HepG2 (cell line): Measurements from ENCODE around the gene GJE1. TPM values are rescaled to one million over a fixed set of nuclear protein-coding genes. Genes with fewer than 3 reads are reported as not detected.

Source experiments
- ARNTL ChIP-seq: sonication (generic); formaldehyde crosslinking; IDR thresholded peaks from 2 replicates; pipeline ENCODE4 v1.4.0; 2020; ENCODE audit warnings: mild to moderate bottlenecking, missing genetic modification reagents
- CENPX ChIP-seq: sonication (generic); formaldehyde crosslinking; IDR thresholded peaks from 2 replicates; pipeline ENCODE4 v1.9.0; 2021; ENCODE audit warnings: mild to moderate bottlenecking, missing genetic modification reagents, moderate library complexity
- FOSL1 ChIP-seq: sonication (generic); formaldehyde crosslinking; IDR thresholded peaks from 2 replicates; pipeline ENCODE4 v1.9.0; 2021; ENCODE audit warnings: missing genetic modification reagents, borderline replicate concordance
- FOXA3 ChIP-seq: IDR thresholded peaks from 2 replicates; pipeline ENCODE4 v1.6.1; 2016; ENCODE audit warnings: missing genetic modification reagents, missing compliant biosample characterization
- FOXC1 ChIP-seq: sonication (generic); formaldehyde crosslinking; IDR thresholded peaks from 2 replicates; pipeline ENCODE4 v1.8.0; 2022; ENCODE audit warnings: mild to moderate bottlenecking, missing genetic modification reagents, borderline replicate concordance
- HCFC1 ChIP-seq: fragments of 150-350 bp; IDR thresholded peaks from 2 replicates; pipeline ENCODE4 v1.6.1; 2014; ENCODE audit warnings: low read depth, low read length
- HNF4G ChIP-seq, 2 experiments: sonication (generic) in 1 of 2; formaldehyde crosslinking in 1 of 2; IDR thresholded peaks; 2 replicates each; pipeline versions ENCODE4 v1.4.0 to v1.6.1; 2011 to 2020; ENCODE audit warnings: borderline replicate concordance in 2 of 2, low read depth in 2 of 2, mild to moderate bottlenecking in 2 of 2, low read length in 1 of 2, missing genetic modification reagents in 1 of 2, moderate library complexity in 1 of 2
- IKZF1 ChIP-seq: fragments of 450-650 bp; IDR thresholded peaks from 2 replicates; pipeline ENCODE4 v1.7.1; 2016
- KAT2B ChIP-seq: fragments of 150-350 bp; IDR thresholded peaks from 2 replicates; pipeline ENCODE4 v1.6.1; 2014; ENCODE audit warnings: low read depth, low read length, borderline replicate concordance
- KDM5A ChIP-seq: fragments of 200-600 bp; sonication (generic); IDR thresholded peaks from 2 replicates; pipeline ENCODE4 v1.7.0; 2018; ENCODE audit warnings: antibody characterized with exemption, mild to moderate bottlenecking, low read length, borderline replicate concordance
- SOX13 ChIP-seq, 3 experiments: fragments of 450-650 bp in 1 of 3; sonication (generic) in 1 of 3; formaldehyde crosslinking in 1 of 3; IDR thresholded peaks in 2 of 3; conservative IDR thresholded peaks in 1 of 3; 2 replicates each; pipeline versions ENCODE4 v1.5.0 to v1.6.1; 2016 to 2020; ENCODE audit warnings: antibody characterized with exemption in 1 of 3, mild to moderate bottlenecking in 1 of 3, missing compliant biosample characterization in 1 of 3, missing genetic modification reagents in 1 of 3, moderate library complexity in 1 of 3
- TBP ChIP-seq: sonication (generic); formaldehyde crosslinking; IDR thresholded peaks from 2 replicates; pipeline ENCODE4 v1.5.0; 2020; ENCODE audit warnings: missing genetic modification reagents
- TCF7L2 ChIP-seq: IDR thresholded peaks from 2 replicates; pipeline ENCODE4 v1.6.1; 2011; ENCODE audit warnings: mild to moderate bottlenecking, low read depth, low read length, moderate library complexity
- ZFP37 ChIP-seq: sonication (generic); formaldehyde crosslinking; IDR thresholded peaks from 2 replicates; pipeline ENCODE4 v1.4.0; 2020; ENCODE audit warnings: missing genetic modification reagents, borderline replicate concordance
- ZMYM4 ChIP-seq: sonication (generic); formaldehyde crosslinking; IDR thresholded peaks from 2 replicates; pipeline ENCODE4 v1.8.1; 2023; ENCODE audit warnings: mild to moderate bottlenecking, missing genetic modification reagents
- ZNF224 ChIP-seq: sonication (generic); formaldehyde crosslinking; IDR thresholded peaks from 2 replicates; pipeline ENCODE4 v1.5.0; 2020; ENCODE audit warnings: mild to moderate bottlenecking, missing genetic modification reagents
- ZNF468 ChIP-seq: sonication (generic); formaldehyde crosslinking; IDR thresholded peaks from 2 replicates; pipeline ENCODE4 v1.8.0; 2022; ENCODE audit warnings: mild to moderate bottlenecking, moderate library complexity, missing genetic modification reagents
- ZNF713 ChIP-seq: sonication (generic); formaldehyde crosslinking; IDR thresholded peaks from 2 replicates; pipeline ENCODE4 v1.4.0; 2020; ENCODE audit warnings: mild to moderate bottlenecking, missing genetic modification reagents
- ZNF720 ChIP-seq: sonication (generic); formaldehyde crosslinking; IDR thresholded peaks from 2 replicates; pipeline ENCODE4 v1.4.0; 2020; ENCODE audit warnings: missing genetic modification reagents
- ZNF777 ChIP-seq: sonication (generic); formaldehyde crosslinking; IDR thresholded peaks from 2 replicates; pipeline ENCODE4 v1.4.0; 2020; ENCODE audit warnings: missing genetic modification reagents
- ZSCAN22 ChIP-seq: sonication (generic); formaldehyde crosslinking; IDR thresholded peaks from 2 replicates; pipeline ENCODE4 v1.4.0; 2020; ENCODE audit warnings: mild to moderate bottlenecking, missing genetic modification reagents
- polyA plus RNA-seq, 8 experiments: library from polyadenylated mRNA; depleted of rRNA in 3 of 8; stranded (reverse) in 7 of 8; unstranded in 1 of 8; fragments of >200 nt; fragmentation: Illumina TruSeq in 4 of 8; extraction: Trizol in 4 of 8; gene quantifications; 2 replicates each; pipeline versions ENCODE4 v1.2.1 to v1.2.3, GENCODE V29; 2011 to 2016; ENCODE audit warnings: low read depth in 4 of 8, missing spikeins in 1 of 8, mixed read lengths in 1 of 8; ENCODE audit not compliant: insufficient read depth in 1 of 8
- total RNA-seq, 5 experiments: library from RNA; depleted of rRNA; stranded (reverse); fragments of >200 nt; fragmentation: Illumina TruSeq; extraction: Trizol; gene quantifications; 2 replicates each; pipeline ENCODE4 v1.2.3, GENCODE V29; 2016; ENCODE audit warnings: low read depth in 1 of 5
- TF ChIP-seq, protein P1 (sequence below): sonication (generic); formaldehyde crosslinking; IDR thresholded peaks from 2 replicates; pipeline ENCODE4 v1.4.0; 2020; ENCODE audit warnings: missing genetic modification reagents
- TF ChIP-seq, protein P2 (sequence below): sonication (generic); formaldehyde crosslinking; IDR thresholded peaks from 2 replicates; pipeline ENCODE4 v1.5.0; 2020; ENCODE audit warnings: mild to moderate bottlenecking, missing genetic modification reagents

GJE1 gene
- total and polyA plus RNA-seq, 2 of the 13 experiments (the other 11 are each of a cell fraction or from before 2014, with no cell fraction given), result not detected

DNA sequence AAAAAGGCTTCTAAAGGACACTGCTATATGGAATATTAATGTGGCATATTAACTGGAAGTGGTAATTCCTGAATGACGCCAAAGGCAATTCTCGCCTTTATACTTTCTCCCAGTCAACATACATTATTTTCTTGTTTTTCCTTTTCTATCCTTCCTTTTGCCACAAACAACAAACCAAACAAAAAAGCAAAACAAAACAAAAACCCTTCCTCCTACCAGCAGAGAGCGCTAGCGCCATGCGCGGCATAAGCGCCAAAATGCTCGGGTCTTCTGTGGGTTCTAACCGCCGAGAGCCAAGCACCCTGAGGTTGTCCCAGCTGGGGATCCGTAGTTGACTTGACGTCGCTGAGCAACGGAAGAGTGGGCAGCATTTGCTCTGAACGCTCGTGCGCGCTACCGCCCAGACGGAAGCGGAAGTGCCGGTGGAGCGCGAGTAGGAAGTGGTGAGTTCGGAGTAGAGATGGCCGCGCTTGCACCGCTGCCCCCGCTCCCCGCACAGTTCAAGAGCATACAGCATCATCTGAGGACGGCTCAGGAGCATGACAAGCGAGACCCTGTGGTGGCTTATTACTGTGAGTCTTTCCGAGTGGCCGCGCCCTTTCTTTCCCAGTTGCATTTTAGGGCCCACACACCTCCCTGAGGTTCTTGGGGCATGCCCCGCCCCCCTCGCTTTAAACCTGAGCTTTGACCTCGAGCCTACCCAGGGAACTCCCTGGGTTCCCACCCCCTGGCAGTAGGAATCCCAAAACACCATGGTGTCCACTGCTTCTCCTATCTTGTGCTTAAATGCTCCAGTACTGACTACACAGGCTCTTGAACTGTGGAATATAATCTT lies 14.3 kb downstream of the GJE1 start, which contains the start of the genes NMBR and VTA1 (continued):
- TF ChIP-seq FOXC1 (CRISPR knock-in tag) (peak; percentile 99), HCFC1 (peak; percentile 62), HNF4G (IDR thresholded peaks at IDR 0.05; ENCODE audit: borderline replicate concordance, low read depth, low read length) (peak; percentile 53; the same call in 1 of the 2 replicates), HNF4G (CRISPR knock-in tag; IDR thresholded peaks at IDR 0.05; ENCODE audit: borderline replicate concordance, low read depth) (peak; percentile 92), ZNF468 (CRISPR knock-in tag) (no peak), KDM5A (peak; percentile 94), TCF7L2 (no peak), ZNF713 (CRISPR knock-in tag) (peak; percentile 99), ZNF224 (CRISPR knock-in tag) (peak; percentile 93; the same call in 1 of the 2 replicates), TBP (CRISPR knock-in tag) (no peak), SOX13 (IDR thresholded peaks at IDR 0.05) (peak; percentile 13; the same call in 1 of the 2 replicates), SOX13 (CRISPR knock-in tag; conservative IDR thresholded peaks at IDR 0.05 in 1 of 2, IDR thresholded peaks at IDR 0.05 in 1 of 2) (peak in 1 of 2 experiments; percentile 72; a peak in 2 of 4 replicates), KAT2B (no peak), CENPX (CRISPR knock-in tag) (no peak), IKZF1 (no peak), FOSL1 (no peak), ARNTL (peak; percentile 68; the same call in 1 of the 2 replicates), FOXA3 (CRISPR knock-in tag) (peak; percentile 90), ZFP37 (CRISPR knock-in tag) (peak; percentile 66), ZNF720 (CRISPR knock-in tag) (no peak; the same call in 1 of the 2 replicates), ZNF777 (CRISPR knock-in tag) (peak; percentile 75), ZSCAN22 (no peak), ZMYM4 (CRISPR knock-in tag) (peak; percentile 100)
- TF ChIP-seq, protein P1, sequence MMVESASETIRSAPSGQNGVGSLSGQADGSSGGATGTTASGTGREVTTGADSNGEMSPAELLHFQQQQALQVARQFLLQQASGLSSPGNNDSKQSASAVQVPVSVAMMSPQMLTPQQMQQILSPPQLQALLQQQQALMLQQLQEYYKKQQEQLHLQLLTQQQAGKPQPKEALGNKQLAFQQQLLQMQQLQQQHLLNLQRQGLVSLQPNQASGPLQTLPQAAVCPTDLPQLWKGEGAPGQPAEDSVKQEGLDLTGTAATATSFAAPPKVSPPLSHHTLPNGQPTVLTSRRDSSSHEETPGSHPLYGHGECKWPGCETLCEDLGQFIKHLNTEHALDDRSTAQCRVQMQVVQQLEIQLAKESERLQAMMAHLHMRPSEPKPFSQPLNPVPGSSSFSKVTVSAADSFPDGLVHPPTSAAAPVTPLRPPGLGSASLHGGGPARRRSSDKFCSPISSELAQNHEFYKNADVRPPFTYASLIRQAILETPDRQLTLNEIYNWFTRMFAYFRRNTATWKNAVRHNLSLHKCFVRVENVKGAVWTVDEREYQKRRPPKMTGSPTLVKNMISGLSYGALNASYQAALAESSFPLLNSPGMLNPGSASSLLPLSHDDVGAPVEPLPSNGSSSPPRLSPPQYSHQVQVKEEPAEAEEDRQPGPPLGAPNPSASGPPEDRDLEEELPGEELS (CRISPR knock-in tag), result peak; percentile 90
- TF ChIP-seq, protein P2, sequence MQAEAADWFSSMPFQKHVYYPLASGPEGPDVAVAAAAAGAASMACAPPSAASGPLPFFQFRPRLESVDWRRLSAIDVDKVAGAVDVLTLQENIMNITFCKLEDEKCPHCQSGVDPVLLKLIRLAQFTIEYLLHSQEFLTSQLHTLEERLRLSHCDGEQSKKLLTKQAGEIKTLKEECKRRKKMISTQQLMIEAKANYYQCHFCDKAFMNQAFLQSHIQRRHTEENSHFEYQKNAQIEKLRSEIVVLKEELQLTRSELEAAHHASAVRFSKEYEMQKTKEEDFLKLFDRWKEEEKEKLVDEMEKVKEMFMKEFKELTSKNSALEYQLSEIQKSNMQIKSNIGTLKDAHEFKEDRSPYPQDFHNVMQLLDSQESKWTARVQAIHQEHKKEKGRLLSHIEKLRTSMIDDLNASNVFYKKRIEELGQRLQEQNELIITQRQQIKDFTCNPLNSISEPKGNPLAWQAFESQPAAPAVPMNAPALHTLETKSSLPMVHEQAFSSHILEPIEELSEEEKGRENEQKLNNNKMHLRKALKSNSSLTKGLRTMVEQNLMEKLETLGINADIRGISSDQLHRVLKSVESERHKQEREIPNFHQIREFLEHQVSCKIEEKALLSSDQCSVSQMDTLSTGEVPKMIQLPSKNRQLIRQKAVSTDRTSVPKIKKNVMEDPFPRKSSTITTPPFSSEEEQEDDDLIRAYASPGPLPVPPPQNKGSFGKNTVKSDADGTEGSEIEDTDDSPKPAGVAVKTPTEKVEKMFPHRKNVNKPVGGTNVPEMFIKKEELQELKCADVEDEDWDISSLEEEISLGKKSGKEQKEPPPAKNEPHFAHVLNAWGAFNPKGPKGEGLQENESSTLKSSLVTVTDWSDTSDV, result peak; percentile 84; the same call in 1 of the 2 replicates
